Gastrocnemius medialis (tissue), 4 donors: ENCODE data around the gene HSPG2. TPM values are rescaled to one million over a fixed set of nuclear protein-coding genes. Genes with fewer than 3 reads are reported as not detected.

ENCODE experiments used
- ATAC-seq, 2 donors: fragments of 150-250 bp; one replicate each; pipeline ENCODE4 v1.9.1; 2016
- DNase-seq, 2 donors: peaks; one replicate each; pipeline ENCODE4 v3.0.0-alpha.2; 2019
- H3K27ac ChIP-seq, 4 donors: fragments of 200-600 bp; sonication (generic); 1 replicate in 1 of 4; 2 replicates in 3 of 4; pipeline ENCODE4 v1.5.1; 2016 to 2018; ENCODE audit warnings: mild to moderate bottlenecking in 2 of 4, moderate library complexity in 1 of 4
- H3K27me3 ChIP-seq, 3 donors: fragments of 200-600 bp; sonication (generic) in 2 of 3; 1 replicate in 1 of 3; 2 replicates in 2 of 3; pipeline versions ENCODE4 v1.5.1 to v1.6.0; 2016 to 2019; ENCODE audit warnings: mild to moderate bottlenecking in 1 of 3, moderate library complexity in 1 of 3
- H3K36me3 ChIP-seq, 2 donors: fragments of 200-600 bp; sonication (generic) in 1 of 2; one replicate each; pipeline ENCODE4 v1.5.1; 2017 to 2018
- H3K4me1 ChIP-seq, 2 donors: fragments of 200-600 bp; sonication (generic) in 1 of 2; one replicate each; pipeline ENCODE4 v1.5.1; 2016 to 2017; ENCODE audit warnings: mild to moderate bottlenecking in 2 of 2
- H3K4me3 ChIP-seq, 4 donors: fragments of 200-600 bp; sonication (generic) in 3 of 4; 1 replicate in 1 of 4; 2 replicates in 3 of 4; pipeline ENCODE4 v1.5.1; 2016 to 2019; ENCODE audit warnings: mild to moderate bottlenecking in 2 of 4
- H3K9me3 ChIP-seq, 3 donors: fragments of 200-600 bp; sonication (generic) in 2 of 3; 1 replicate in 1 of 3; 2 replicates in 2 of 3; pipeline ENCODE4 v1.5.1; 2016 to 2019
- POLR2A ChIP-seq, 2 donors: fragments of 450-650 bp; IDR thresholded peaks; one replicate each; pipeline ENCODE4 v1.6.1; 2017; ENCODE audit warnings: antibody characterized with exemption in 2 of 2, mild to moderate bottlenecking in 2 of 2, moderate library complexity in 2 of 2
- in situ Hi-C, 4 donors: fragments of 200-750 bp; cut with MboI; loops; one replicate each; pipeline versions ENCODE4 v1.15.0 to v1.8.0; 2017; ENCODE audit warnings: low sequenced_read_pairs in 4 of 4
- intact Hi-C: fragments of 100-400 bp; cut with DNase I; formaldehyde crosslinking; loops from one replicate; pipeline ENCODE4 v1.15.1; 2023; ENCODE audit warnings: low total_unique reads
- total RNA-seq, 4 donors: library from RNA; depleted of rRNA; stranded (reverse); fragments of >200 nt; gene quantifications; one replicate each; pipeline versions ENCODE4 v1.1.0 to v1.2.3, GENCODE V29; 2016
- TF ChIP-seq, protein P1 (sequence below), 5 experiments: fragments of 450-650 bp in 3 of 5; fragments of 200-600 bp in 2 of 5; sonication (generic) in 2 of 5; IDR thresholded peaks in 4 of 5; conservative IDR thresholded peaks in 1 of 5; 1 replicate in 4 of 5; 2 replicates in 1 of 5; pipeline ENCODE4 v1.5.1; 2016 to 2019; ENCODE audit warnings: antibody characterized with exemption in 5 of 5, mild to moderate bottlenecking in 3 of 5, moderate library complexity in 3 of 5

Gene HSPG2
- total RNA-seq, 4 donors from 2014 or later = 68.9 to 108 (median 83.5) TPM

DNA sequence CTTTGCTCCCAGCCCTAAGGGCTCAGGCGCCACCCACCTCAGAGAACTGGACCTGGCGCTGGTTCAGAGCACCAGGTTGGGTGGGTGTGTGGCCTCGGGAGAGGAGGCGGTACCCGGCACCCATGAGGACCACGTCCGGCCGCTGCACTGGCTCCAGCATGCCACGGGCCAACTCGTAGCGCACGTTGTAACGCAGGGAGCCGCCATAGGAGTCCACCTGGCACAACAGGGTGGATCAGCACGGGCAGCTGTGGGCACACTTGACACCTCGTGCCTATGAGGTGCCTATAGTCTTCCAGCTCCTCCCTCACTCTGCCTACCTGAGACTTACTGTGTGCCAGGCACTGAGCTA, 56.5 kb downstream of the HSPG2 start:
- intact Hi-C loops = no loop called here
- TF ChIP-seq, protein P1, sequence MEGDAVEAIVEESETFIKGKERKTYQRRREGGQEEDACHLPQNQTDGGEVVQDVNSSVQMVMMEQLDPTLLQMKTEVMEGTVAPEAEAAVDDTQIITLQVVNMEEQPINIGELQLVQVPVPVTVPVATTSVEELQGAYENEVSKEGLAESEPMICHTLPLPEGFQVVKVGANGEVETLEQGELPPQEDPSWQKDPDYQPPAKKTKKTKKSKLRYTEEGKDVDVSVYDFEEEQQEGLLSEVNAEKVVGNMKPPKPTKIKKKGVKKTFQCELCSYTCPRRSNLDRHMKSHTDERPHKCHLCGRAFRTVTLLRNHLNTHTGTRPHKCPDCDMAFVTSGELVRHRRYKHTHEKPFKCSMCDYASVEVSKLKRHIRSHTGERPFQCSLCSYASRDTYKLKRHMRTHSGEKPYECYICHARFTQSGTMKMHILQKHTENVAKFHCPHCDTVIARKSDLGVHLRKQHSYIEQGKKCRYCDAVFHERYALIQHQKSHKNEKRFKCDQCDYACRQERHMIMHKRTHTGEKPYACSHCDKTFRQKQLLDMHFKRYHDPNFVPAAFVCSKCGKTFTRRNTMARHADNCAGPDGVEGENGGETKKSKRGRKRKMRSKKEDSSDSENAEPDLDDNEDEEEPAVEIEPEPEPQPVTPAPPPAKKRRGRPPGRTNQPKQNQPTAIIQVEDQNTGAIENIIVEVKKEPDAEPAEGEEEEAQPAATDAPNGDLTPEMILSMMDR (IDR thresholded peaks at IDR 0.05 in 4 of 5, conservative IDR thresholded peaks at IDR 0.05 in 1 of 5) = no peak
- no peak for TF ChIP-seq POLR2A (IDR thresholded peaks at IDR 0.05)
- no peaks in the 10 kb centered on the region for H3K27me3 ChIP-seq
- no peak for DNase-seq
- in situ Hi-C loops = no loop called here
- peak overlapping the region in 1 of 4 donors; percentile 18 for H3K27ac ChIP-seq
- no peaks in the 10 kb centered on the region for H3K4me1 ChIP-seq
- peaks cover 0 to 70% of the 10 kb centered on the region in 2 donors for H3K36me3 ChIP-seq
- no peaks in the 10 kb centered on the region for H3K9me3 ChIP-seq
- no peak for ATAC-seq
- no peak overlapping the region for H3K4me3 ChIP-seq

DNA sequence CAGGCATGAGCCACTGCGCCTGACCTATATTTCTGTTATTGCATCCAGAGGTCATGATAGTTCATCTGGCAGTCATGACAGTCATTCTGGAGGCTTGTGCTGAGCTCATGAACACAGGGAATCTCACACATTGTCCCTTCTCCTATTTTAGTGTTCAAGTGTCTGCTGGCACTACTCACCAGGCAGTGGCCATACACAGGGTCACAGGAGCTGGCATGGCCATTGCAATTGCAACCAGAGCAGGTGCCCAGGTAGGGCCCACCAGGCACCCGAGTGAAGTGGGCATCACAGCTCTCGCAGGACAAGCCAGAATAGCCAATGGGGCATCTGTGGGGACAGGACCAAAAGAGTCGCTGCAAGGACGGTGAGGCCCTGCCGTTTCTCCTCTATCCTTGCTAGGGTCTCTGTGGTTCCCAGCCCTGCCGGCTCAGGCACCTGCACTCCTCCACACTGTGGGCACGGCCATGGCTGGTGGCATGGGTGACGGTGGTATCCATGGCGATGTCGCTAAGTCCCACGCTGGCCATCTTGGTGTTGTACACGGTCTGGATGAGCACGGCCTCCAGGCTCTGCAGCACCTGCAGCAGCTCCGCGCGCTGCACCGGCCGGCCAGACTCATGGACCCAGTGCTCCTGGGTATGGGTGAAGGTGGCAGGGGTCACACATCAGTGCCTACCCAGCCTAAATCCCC, 57.0 kb downstream of the HSPG2 start:
- intact Hi-C loops (no loop called here), in situ Hi-C loops (no loop called here)
- peaks cover 0 to 66% of the 10 kb centered on the region in 2 donors for H3K36me3 ChIP-seq
- no peaks in the 10 kb centered on the region for H3K9me3 ChIP-seq
- H3K27me3 ChIP-seq = no peaks in the 10 kb centered on the region
- TF ChIP-seq POLR2A (IDR thresholded peaks at IDR 0.05) = no peak
- H3K27ac ChIP-seq = peak overlapping the region in 1 of 4 donors; percentile 18
- ATAC-seq (peak; percentile 25 to 26), DNase-seq (no peak)
- H3K4me1 ChIP-seq = no peaks in the 10 kb centered on the region
- H3K4me3 ChIP-seq = no peak overlapping the region

DNA sequence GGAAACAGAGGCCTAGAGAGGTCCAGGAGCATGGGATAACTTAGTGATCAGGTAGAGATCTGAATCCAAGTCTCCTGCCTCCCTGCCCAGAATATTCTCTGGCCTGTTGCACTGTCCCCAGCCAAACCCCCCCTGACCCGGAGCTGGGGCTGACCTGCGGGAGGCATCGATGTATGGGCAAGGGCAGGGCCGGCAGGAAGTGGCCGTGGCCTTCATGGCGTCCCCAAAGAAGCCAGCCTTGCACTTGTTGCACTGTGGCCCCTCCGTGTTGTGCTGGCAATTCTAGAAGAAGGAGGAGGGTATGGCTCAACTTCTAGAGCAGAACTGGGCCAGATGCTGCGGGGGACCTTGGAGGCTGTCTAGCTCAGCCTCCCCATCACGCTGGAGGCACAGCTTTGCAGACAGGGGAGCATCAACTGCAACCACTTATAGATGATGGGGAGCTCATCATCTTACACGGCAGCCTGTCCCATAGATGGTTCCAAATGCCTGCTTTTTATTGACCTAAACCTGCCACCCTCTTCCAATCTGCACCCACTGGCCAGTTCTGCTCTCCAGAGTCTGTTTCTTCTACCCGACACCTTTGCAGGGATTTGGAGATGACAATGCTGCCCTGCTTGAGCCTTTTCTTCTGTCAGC, 58.2 kb downstream of the HSPG2 start:
- H3K36me3 ChIP-seq = peaks cover 0 to 66% of the 10 kb centered on the region in 2 donors
- no peaks in the 10 kb centered on the region for H3K27me3 ChIP-seq
- intact Hi-C loops = no loop called here
- ATAC-seq = no peak
- no peaks in the 10 kb centered on the region for H3K9me3 ChIP-seq
- no peak for DNase-seq
- in situ Hi-C loops = no loop called here
- H3K27ac ChIP-seq = no peak overlapping the region
- no peak overlapping the region for H3K4me3 ChIP-seq
- no peaks in the 10 kb centered on the region for H3K4me1 ChIP-seq
- TF ChIP-seq, protein P1 (IDR thresholded peaks at IDR 0.05 in 4 of 5, conservative IDR thresholded peaks at IDR 0.05 in 1 of 5) = no peak
- no peak for TF ChIP-seq POLR2A (IDR thresholded peaks at IDR 0.05)

DNA sequence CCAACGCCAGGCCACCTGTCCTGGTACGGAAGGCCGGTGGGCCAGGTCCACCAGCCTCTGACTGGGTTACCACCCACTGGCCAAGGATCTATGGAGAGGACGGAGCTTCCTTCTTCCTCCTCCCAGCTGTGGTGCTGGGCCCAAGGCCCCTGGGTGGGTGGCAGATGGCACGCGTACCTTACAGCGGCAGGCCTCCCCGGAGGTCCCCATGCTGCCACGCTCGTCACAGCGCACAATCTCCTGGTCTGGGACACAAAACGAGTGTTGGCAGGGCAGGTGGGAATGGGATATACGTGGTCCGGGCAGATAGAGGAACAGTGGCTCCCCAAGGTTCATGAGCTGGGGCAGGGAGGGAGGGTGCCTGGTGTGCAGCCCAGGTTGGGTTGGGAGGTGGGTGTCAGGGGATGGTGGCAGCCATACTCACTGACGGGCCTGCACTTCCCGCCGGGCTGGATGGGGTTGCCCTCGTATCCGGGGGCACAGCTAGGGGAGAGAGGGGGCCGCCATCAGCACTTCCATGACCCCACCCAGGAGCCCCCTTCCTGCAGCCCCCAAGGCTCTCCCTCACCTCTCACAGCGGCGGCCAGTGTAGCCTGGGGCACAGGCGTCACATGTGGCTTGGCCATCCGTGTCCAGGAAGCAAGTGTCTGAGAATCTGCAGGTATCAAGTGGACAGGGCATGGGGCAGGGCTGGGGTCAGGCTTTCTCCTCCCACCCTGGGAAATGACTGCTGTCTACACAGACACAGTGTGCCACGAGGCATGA, 58.9 kb downstream of the HSPG2 start:
- intact Hi-C loops (no loop called here), in situ Hi-C loops (no loop called here)
- H3K27ac ChIP-seq = no peak overlapping the region

More for the DNA sequence above, 58.9 kb downstream of the HSPG2 start:
- Histone ChIP-seq H3K27me3 (no peaks in the 10 kb centered on the region), H3K9me3 (no peaks in the 10 kb centered on the region), H3K4me1 (no peaks in the 10 kb centered on the region), H3K4me3 (no peak overlapping the region), H3K36me3 (peaks cover 0 to 71% of the 10 kb centered on the region in 2 donors)
- no peak for DNase-seq
- TF ChIP-seq, protein P1 (IDR thresholded peaks at IDR 0.05 in 4 of 5, conservative IDR thresholded peaks at IDR 0.05 in 1 of 5) = no peak
- TF ChIP-seq POLR2A (IDR thresholded peaks at IDR 0.05) = no peak
- no peak for ATAC-seq
